ENCODE data around the gene ANKRD33B.

- no peak for TF ChIP-seq CTCF (conservative IDR thresholded peaks at IDR 0.05 in 1 of 2, IDR thresholded peaks at IDR 0.05 in 1 of 2; ENCODE audit: low read depth in 1 of 2, low read length in 2 of 2)
- TF ChIP-seq EZH2 (IDR thresholded peaks at IDR 0.05; ENCODE audit: low read length, missing control alignments): no peak
Measured at GRCh38 chr5:10677533-10677932, 113.7 kb downstream of the ANKRD33B start.

Data from fibroblast of lung (primary cell).